ENCODE measurements around the gene MTMR4.
"Not testable (repeated sequence)": the region's sequence is repeated elsewhere in the genome, so short reads cannot be mapped to it uniquely, and the experiment has no call there.

Gene MTMR4

DNA sequence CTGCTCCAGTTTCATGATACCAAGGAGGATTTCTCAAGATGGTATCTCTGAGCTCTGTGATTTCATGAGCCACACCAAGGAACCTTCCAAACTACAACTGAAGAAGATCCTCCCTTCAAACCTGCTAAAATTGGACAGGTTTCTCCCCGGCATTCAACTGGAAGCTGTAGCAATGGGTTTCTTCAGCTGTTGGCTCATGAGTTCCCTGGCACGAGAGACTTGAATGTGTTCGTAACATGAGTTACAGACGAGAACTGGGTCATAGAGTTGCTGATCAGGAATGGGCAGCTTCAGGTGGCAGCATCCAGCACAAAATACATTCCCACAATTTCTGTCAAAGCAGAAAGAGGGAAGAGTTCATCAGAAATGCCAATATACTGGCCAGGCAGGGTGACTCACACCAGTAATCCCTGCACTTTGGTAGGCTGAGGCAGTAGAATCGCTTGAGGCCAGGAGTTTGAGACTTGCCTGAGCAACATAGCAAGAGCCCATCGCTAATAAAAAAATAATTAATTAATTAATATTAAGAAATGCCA lies 22.9 kb downstream of the MTMR4 start:
- H3K4me1 Mint-ChIP-seq (ENCODE audit: low read depth) = peaks cover 10% of the 10 kb centered on the region
- H3K27ac Mint-ChIP-seq = no peak overlapping the region
- peaks cover 51% of the 10 kb centered on the region for H3K36me3 Mint-ChIP-seq (ENCODE audit: low read depth)

DNA sequence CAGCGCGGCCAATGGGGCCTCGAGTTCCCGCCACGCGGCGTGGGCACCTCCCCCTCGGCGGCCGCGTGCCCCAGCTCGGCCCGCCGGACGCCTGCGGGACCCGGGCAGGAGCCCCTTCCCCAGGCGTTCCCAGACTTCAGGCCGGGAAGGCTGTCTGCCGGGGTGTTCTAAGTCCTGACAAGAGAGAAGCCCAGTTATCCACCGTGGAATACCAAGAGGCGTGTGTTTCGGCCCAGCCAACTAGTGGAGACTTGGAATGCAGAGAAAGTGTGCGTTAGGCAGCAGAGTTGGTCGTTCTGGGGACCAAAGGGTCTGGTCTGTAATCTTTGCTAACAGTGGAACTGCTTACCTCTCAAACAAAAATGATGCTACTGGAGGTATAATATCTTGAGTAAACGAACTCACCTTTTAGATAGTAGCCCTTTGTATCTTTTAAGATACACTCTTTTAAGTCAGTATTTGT lies 26.0 kb downstream of the MTMR4 start:
- Mint-ChIP-seq H3K9me3 (no peaks in the 10 kb centered on the region), H3K4me3 (no peak overlapping the region), H3K27me3 (ENCODE audit: low read depth) (no peaks in the 10 kb centered on the region), H3K36me3 (ENCODE audit: low read depth) (peaks cover 30% of the 10 kb centered on the region), H3K27ac (no peak overlapping the region), H3K4me1 (ENCODE audit: low read depth) (peaks cover 8% of the 10 kb centered on the region)

More for the DNA sequence above, 22.9 kb downstream of the MTMR4 start:
- Mint-ChIP-seq H3K9me3 (no peaks in the 10 kb centered on the region), H3K4me3 (no peak overlapping the region), H3K27me3 (ENCODE audit: low read depth) (no peaks in the 10 kb centered on the region)

GRCh38 chr17:58487589-58488427 lies 26.6 kb downstream of the MTMR4 start, which contains the start of gene HSF5:
Gene HSF5 (minus strand): TSS chr17:58488408. CDS start chr17:58488274, 134 bp downstream.
- H3K4me3 Mint-ChIP-seq = no peak within 1 kb of the TSS
- H3K9me3 Mint-ChIP-seq = no peaks in the 10 kb centered on the region
- no peaks in the 10 kb centered on the region for H3K27me3 Mint-ChIP-seq (ENCODE audit: low read depth)
- H3K4me1 Mint-ChIP-seq (ENCODE audit: low read depth) = peaks cover 7% of the 10 kb centered on the region
- H3K36me3 Mint-ChIP-seq (ENCODE audit: low read depth) = peaks cover 27% of the 10 kb centered on the region
- no peak within 1 kb of the TSS for H3K27ac Mint-ChIP-seq

GRCh38 chr17:58484600-58484999 lies 29.8 kb downstream of the MTMR4 start:
- no peaks in the 10 kb centered on the region for H3K4me1 Mint-ChIP-seq (ENCODE audit: low read depth)
- H3K36me3 Mint-ChIP-seq (ENCODE audit: low read depth) = peaks cover 6% of the 10 kb centered on the region
- no peaks in the 10 kb centered on the region for H3K27me3 Mint-ChIP-seq (ENCODE audit: low read depth)
- H3K27ac Mint-ChIP-seq = no peak overlapping the region
- H3K9me3 Mint-ChIP-seq = no peaks in the 10 kb centered on the region
- no peak overlapping the region for H3K4me3 Mint-ChIP-seq

DNA sequence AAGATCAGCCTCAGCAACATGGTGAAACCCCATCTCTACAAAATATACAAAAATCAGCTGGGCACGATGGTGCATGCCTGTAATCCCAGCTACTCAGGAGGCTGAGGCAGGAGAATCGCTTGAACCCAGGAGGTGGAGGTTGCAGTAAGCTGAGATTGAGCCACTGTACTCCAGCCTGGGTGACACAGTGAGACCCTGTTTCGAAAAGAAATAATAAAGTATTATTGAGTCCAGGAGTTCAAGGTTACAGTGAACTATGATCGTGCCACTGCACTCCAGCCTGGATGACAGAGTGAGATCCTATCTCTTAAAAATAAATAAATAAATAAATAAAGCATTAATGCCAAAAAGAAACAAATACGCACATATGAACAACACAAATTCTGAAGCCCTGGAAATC lies 32.6 kb downstream of the MTMR4 start:
- not testable (repeated sequence) for H3K4me1 Mint-ChIP-seq (ENCODE audit: low read depth); H3K27ac Mint-ChIP-seq; H3K4me3 Mint-ChIP-seq; H3K27me3 Mint-ChIP-seq (ENCODE audit: low read depth); H3K36me3 Mint-ChIP-seq (ENCODE audit: low read depth); H3K9me3 Mint-ChIP-seq

- Mint-ChIP-seq H3K27ac (no peak overlapping the region), H3K9me3 (no peaks in the 10 kb centered on the region), H3K4me3 (no peak overlapping the region), H3K4me1 (ENCODE audit: low read depth) (no peaks in the 10 kb centered on the region), H3K36me3 (ENCODE audit: low read depth) (no peaks in the 10 kb centered on the region), H3K27me3 (ENCODE audit: low read depth) (no peaks in the 10 kb centered on the region)
Measured at GRCh38 chr17:58480090-58480489, 34.3 kb downstream of the MTMR4 start.

DNA sequence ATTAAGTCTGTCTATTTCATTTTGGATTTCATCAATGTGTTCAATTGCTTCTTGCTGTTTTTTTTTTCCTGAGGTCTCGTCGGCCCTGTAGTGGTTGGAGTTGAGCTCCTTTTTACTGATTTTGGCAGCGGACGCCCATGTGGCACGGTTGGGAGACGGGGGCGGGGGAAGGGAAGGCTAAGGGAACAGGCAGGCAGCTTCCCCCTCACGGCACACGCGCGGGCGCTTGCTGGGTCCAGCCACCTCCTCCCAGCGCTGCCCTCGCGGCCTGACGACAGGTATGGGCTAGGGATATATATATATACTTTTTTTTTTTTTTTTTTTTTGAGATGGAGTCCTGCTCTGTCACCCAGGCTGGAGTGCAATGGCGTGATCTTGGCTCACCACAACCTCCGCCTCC lies 37.6 kb downstream of the MTMR4 start:
- H3K27ac Mint-ChIP-seq = no peak overlapping the region
- no peaks in the 10 kb centered on the region for H3K9me3 Mint-ChIP-seq
- H3K36me3 Mint-ChIP-seq (ENCODE audit: low read depth) = no peaks in the 10 kb centered on the region
- H3K27me3 Mint-ChIP-seq (ENCODE audit: low read depth) = no peaks in the 10 kb centered on the region
- no peak overlapping the region for H3K4me3 Mint-ChIP-seq
- H3K4me1 Mint-ChIP-seq (ENCODE audit: low read depth) = no peaks in the 10 kb centered on the region

DNA sequence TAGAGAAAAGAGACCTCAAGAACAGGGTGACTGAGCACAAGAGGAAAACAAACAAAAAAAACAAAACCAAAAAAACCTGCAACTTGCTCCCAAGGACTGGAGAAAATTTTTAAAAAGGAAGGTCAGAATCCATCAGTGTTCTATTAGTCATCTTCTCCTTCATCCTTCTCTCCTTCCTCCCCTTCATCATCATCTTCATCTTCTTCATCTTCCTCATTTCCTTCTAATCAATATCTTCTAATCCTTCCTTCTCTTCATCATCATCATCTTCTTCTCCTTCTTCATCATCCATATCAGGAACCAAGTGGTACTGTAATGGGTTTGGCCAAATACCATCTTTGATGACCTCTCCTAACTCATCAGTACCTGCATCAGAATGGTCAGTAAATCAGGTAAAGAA lies 38.5 kb downstream of the MTMR4 start:
- Mint-ChIP-seq H3K27me3 (ENCODE audit: low read depth) (no peaks in the 10 kb centered on the region), H3K27ac (no peak overlapping the region), H3K36me3 (ENCODE audit: low read depth) (no peaks in the 10 kb centered on the region), H3K4me3 (no peak overlapping the region), H3K4me1 (ENCODE audit: low read depth) (no peaks in the 10 kb centered on the region), H3K9me3 (no peaks in the 10 kb centered on the region)

DNA sequence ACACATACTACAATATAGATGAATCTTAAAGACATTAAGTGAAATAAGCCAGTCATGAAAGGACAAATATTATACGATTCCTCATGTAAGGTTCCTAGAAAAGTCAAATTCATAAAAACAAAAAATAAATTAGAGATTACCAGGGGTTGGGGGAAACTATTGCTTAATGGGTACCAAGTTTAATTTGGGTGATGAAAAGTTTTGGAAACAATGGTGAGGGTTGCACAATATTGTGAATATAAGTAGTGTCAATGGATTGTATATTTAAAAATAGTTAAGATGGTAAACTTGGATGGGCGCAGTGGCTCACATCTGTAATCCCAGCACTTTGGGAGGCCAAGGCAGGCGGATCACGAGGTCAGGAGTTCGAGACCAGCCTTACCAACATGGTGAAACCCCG lies 44.1 kb downstream of the MTMR4 start:
- Mint-ChIP-seq H3K4me1 (ENCODE audit: low read depth) (no peaks in the 10 kb centered on the region), H3K9me3 (no peaks in the 10 kb centered on the region), H3K4me3 (no peak overlapping the region), H3K27ac (no peak overlapping the region), H3K27me3 (ENCODE audit: low read depth) (no peaks in the 10 kb centered on the region), H3K36me3 (ENCODE audit: low read depth) (no peaks in the 10 kb centered on the region)

- H3K4me1 Mint-ChIP-seq (ENCODE audit: low read depth) = no peaks in the 10 kb centered on the region
- no peaks in the 10 kb centered on the region for H3K36me3 Mint-ChIP-seq (ENCODE audit: low read depth)
- no peaks in the 10 kb centered on the region for H3K9me3 Mint-ChIP-seq
- no peak overlapping the region for H3K27ac Mint-ChIP-seq
- H3K4me3 Mint-ChIP-seq = no peak overlapping the region
- no peaks in the 10 kb centered on the region for H3K27me3 Mint-ChIP-seq (ENCODE audit: low read depth)
Measured at GRCh38 chr17:58468944-58469343, 45.5 kb downstream of the MTMR4 start.

DNA sequence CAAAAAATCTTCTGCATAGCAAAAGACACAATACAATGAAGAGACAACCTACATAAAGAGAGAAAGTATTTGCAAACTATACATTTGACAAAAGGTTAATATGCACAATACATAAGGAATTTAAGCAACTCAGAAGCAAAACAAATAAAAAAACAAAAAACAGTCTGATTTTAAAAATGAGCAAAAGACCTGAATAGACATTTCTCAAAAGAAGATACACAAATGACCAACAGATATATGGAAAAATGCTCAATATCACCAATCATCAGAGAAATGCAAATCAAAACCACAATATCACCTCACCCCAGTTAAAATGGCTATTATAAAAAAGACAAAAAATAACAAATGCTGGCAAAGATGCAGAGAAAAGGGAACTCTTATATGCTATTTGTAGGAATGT lies 58.9 kb downstream of the MTMR4 start:
- Mint-ChIP-seq H3K27ac (no peak overlapping the region), H3K4me3 (no peak overlapping the region), H3K36me3 (ENCODE audit: low read depth) (no peaks in the 10 kb centered on the region), H3K27me3 (ENCODE audit: low read depth) (no peaks in the 10 kb centered on the region), H3K9me3 (no peaks in the 10 kb centered on the region), H3K4me1 (ENCODE audit: low read depth) (no peaks in the 10 kb centered on the region)

- Mint-ChIP-seq H3K27me3 (ENCODE audit: low read depth) (no peaks in the 10 kb centered on the region), H3K4me3 (no peak overlapping the region), H3K4me1 (ENCODE audit: low read depth) (no peaks in the 10 kb centered on the region), H3K36me3 (ENCODE audit: low read depth) (no peaks in the 10 kb centered on the region), H3K9me3 (no peaks in the 10 kb centered on the region), H3K27ac (no peak overlapping the region)
Measured at GRCh38 chr17:58452738-58453137, 61.7 kb downstream of the MTMR4 start.

DNA sequence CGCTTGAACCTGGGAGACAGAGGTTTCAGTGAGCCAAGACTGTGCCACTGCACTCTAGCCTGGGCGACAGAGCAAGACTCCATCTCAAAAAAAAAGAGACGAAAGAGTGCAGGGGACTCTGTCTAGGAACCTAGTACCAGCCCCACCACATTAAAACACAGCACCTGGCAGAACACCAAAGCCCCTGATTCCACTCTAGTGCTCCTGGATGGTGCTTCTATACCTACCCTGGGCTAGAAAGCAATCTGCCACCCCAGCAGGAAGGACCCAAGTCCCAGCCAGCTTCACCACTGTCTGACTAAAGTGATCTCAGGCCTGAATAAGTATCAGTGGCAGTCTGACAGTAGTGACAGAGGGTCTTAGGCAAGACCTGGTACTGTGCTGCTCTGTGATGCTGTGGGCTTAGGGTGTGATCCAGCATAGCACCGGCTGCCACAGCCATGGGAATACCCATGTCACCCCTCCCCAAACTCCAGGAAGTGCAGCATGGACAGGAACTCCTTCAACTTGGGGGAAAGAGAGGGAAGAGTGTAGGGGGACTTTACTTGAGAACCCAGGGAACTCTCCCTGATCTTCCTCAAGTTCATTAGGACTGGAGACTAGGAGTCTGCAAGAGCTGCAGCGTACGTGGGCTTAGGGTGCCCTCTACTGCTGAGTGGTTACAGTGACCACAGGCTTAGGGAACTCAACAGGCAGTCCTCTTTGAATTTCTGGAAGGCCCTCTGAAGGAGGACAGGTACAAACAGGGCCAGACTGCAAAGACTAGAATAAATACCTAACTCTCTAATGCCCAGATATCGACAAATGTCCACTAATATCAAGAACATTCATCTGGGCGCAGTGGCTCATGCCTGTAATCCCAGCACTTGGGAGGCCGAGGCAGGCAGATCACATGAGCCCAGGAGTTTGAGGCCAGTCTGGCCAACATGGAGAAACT lies 67.1 kb downstream of the MTMR4 start:
- Mint-ChIP-seq H3K4me3 (no peak overlapping the region), H3K36me3 (ENCODE audit: low read depth) (no peaks in the 10 kb centered on the region), H3K9me3 (no peaks in the 10 kb centered on the region), H3K27me3 (ENCODE audit: low read depth) (no peaks in the 10 kb centered on the region), H3K27ac (no peak overlapping the region), H3K4me1 (ENCODE audit: low read depth) (peaks cover 6% of the 10 kb centered on the region)

- H3K36me3 Mint-ChIP-seq (ENCODE audit: low read depth) = no peaks in the 10 kb centered on the region
- no peak overlapping the region for H3K27ac Mint-ChIP-seq
- peaks cover 6% of the 10 kb centered on the region for H3K4me1 Mint-ChIP-seq (ENCODE audit: low read depth)
- H3K27me3 Mint-ChIP-seq (ENCODE audit: low read depth) = peaks cover 5% of the 10 kb centered on the region
- no peak overlapping the region for H3K4me3 Mint-ChIP-seq
- no peaks in the 10 kb centered on the region for H3K9me3 Mint-ChIP-seq
Measured at GRCh38 chr17:58446086-58446485, 68.4 kb downstream of the MTMR4 start.

All from T-helper 1 cell treated with Interleukin-12 subunit alpha and Interleukin-12 subunit beta and Interleukin-4 antibody, amounts not matched to agents 30 μg/mL and 1 μg/mL, for 36 hours (primary cell).